Fibroblast of lung (primary cell): ENCODE measurements around the gene KIAA0319L.

ENCODE experiments used
- CTCF ChIP-seq, 2 donors: IDR thresholded peaks in 1 of 2; conservative IDR thresholded peaks in 1 of 2; 1 replicate in 1 of 2; 2 replicates in 1 of 2; pipeline ENCODE4 v1.5.1; 2011 to 2012; ENCODE audit warnings: low read length in 2 of 2, control low read depth in 1 of 2, inconsistent platforms in 1 of 2, low read depth in 1 of 2, mild to moderate bottlenecking in 1 of 2
- EZH2 ChIP-seq: IDR thresholded peaks from 2 replicates; pipeline ENCODE4 v1.5.1; 2012; ENCODE audit warnings: low read length, control low read depth, mild to moderate bottlenecking; ENCODE audit errors: missing control alignments

GRCh38 chr1:35556484-35557117, 602 bp downstream of the KIAA0319L start:
- TF ChIP-seq CTCF (conservative IDR thresholded peaks at IDR 0.05 in 1 of 2, IDR thresholded peaks at IDR 0.05 in 1 of 2; ENCODE audit: low read depth in 1 of 2, low read length in 2 of 2) (no peak), EZH2 (no peak)
